Measurements from ENCODE around the gene COBLL1.

COBLL1 gene

DNA sequence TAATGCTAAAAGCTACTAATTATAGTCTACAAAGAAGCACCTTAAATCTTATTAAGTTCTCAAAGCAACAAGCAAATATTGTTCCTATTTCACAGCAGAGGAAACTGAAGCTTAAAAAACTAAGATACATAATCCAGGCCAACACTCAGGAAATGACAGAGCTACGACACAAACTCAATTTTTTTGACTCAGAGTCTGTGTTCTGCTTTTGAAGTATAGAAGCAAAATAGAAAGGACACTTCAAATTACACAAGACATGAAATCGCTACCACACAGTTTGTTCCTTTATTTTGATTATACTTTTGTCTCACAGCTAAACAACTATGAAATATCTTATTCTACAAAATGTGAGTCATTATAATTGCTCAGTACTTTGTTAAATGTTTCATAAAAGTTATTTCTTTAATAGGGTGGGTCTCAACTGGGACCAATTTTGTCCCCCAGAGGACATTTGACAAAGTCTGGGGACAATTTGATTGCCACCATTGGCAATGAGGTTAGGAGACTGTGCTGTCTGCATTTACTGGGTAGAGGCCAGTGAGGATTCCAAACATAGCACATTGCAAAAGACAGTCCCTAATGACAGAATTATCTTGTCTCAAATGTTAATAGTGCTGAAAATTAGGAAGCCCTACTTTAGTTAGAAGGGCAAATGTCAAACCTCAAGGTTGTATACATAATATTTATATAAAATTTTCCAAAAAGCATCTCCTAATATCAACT is 118.8 kb downstream of the COBLL1 start:
- Histone ChIP-seq H3K36me3 (ENCODE audit: insufficient read depth, low read length) (no peaks in the 10 kb centered on the region), H3K79me2 (ENCODE audit: insufficient read depth, low read length) (no peaks in the 10 kb centered on the region), H3K9me2 (ENCODE audit: low read depth, low read length) (no peaks in the 10 kb centered on the region), H3F3A (ENCODE audit: insufficient read depth, low read length) (no peaks in the 10 kb centered on the region), H3K9me3 (ENCODE audit: low read length) (no peaks in the 10 kb centered on the region), H3K4me3 (ENCODE audit: low read depth, low read length, poor library complexity, severe bottlenecking) (no peak overlapping the region), H4K20me1 (ENCODE audit: insufficient read depth, low read length) (no peaks in the 10 kb centered on the region), H2AFZ (ENCODE audit: low read length) (no peak overlapping the region), H3K4me1 (ENCODE audit: insufficient read depth, low read length, severe bottlenecking) (no peaks in the 10 kb centered on the region), H3K9ac (ENCODE audit: low read length) (no peak overlapping the region), H3K4me2 (ENCODE audit: low read length) (no peak overlapping the region), H3K27ac (ENCODE audit: low read depth, low read length, poor library complexity, severe bottlenecking) (no peak overlapping the region), H3K27me3 (ENCODE audit: insufficient read depth, low read length) (no peaks in the 10 kb centered on the region)
- TF ChIP-seq CTCF (IDR thresholded peaks at IDR 0.05; ENCODE audit: low read length) (no peak), EZH2 (IDR thresholded peaks at IDR 0.05; ENCODE audit: borderline replicate concordance, low read length) (no peak)

GRCh38 chr2:164721430-164721829 is 120.2 kb downstream of the COBLL1 start:
- Histone ChIP-seq H3K4me3 (ENCODE audit: low read depth, low read length, poor library complexity, severe bottlenecking) (no peak overlapping the region), H4K20me1 (ENCODE audit: insufficient read depth, low read length) (no peaks in the 10 kb centered on the region), H3K9me2 (ENCODE audit: low read depth, low read length) (no peaks in the 10 kb centered on the region), H3K9ac (ENCODE audit: low read length) (no peak overlapping the region), H3F3A (ENCODE audit: insufficient read depth, low read length) (no peaks in the 10 kb centered on the region), H3K27me3 (ENCODE audit: insufficient read depth, low read length) (no peaks in the 10 kb centered on the region), H2AFZ (ENCODE audit: low read length) (no peak overlapping the region), H3K9me3 (ENCODE audit: low read length) (no peaks in the 10 kb centered on the region), H3K79me2 (ENCODE audit: insufficient read depth, low read length) (no peaks in the 10 kb centered on the region), H3K4me1 (ENCODE audit: insufficient read depth, low read length, severe bottlenecking) (no peaks in the 10 kb centered on the region), H3K4me2 (ENCODE audit: low read length) (no peak overlapping the region), H3K36me3 (ENCODE audit: insufficient read depth, low read length) (no peaks in the 10 kb centered on the region), H3K27ac (ENCODE audit: low read depth, low read length, poor library complexity, severe bottlenecking) (no peak overlapping the region)
- no peak for TF ChIP-seq EZH2 (IDR thresholded peaks at IDR 0.05; ENCODE audit: borderline replicate concordance, low read length)
- TF ChIP-seq CTCF (IDR thresholded peaks at IDR 0.05; ENCODE audit: low read length) = no peak

DNA sequence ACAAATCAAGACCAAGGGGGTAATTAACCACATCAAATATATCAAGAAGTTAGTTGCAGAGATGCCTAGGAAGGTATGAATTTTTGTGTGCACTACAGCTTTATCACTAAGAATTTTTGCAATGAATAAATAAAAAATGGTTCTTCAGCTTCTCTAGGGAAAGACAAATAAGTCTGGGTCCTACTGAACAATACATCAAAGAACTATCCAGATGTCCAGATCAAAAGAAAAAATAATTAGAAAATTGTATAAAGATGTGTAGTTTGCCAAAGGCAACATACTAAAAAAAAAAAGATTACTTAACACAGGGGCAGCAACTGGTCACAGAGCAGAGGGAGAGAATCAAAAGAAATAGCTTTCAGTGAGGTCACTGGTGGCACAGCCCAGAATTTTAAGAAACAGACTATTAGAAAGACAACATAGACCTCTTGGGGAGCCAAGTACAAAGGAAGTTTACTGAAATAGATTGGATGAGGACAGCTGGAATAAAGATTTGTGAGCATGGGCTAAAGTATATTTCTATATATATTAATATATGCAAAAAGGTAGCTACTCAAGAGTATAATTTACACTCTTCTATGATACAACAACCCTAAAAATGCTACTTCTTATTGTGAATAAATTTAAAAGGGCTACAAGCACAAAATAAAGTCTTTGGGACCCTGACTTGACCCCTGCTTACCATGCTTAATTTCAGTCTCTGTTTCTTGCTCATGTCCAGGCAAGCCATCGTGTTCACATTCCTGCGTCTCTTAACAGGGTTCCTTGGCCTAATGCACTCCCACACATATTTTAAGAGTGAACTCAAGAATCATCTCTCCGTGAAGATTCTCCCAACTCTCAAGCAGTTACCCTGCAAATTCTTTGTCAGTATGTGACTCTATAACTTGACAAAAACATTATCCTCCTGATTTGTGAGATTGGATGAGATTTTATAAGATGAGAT is 121.4 kb downstream of the COBLL1 start:
- Histone ChIP-seq H3F3A (ENCODE audit: insufficient read depth, low read length) (no peaks in the 10 kb centered on the region), H3K9me2 (ENCODE audit: low read depth, low read length) (no peaks in the 10 kb centered on the region), H2AFZ (ENCODE audit: low read length) (no peak overlapping the region), H3K27ac (ENCODE audit: low read depth, low read length, poor library complexity, severe bottlenecking) (no peak overlapping the region), H3K9ac (ENCODE audit: low read length) (no peak overlapping the region), H3K36me3 (ENCODE audit: insufficient read depth, low read length) (no peaks in the 10 kb centered on the region), H3K4me1 (ENCODE audit: insufficient read depth, low read length, severe bottlenecking) (no peaks in the 10 kb centered on the region), H3K4me2 (ENCODE audit: low read length) (no peak overlapping the region), H4K20me1 (ENCODE audit: insufficient read depth, low read length) (no peaks in the 10 kb centered on the region), H3K4me3 (ENCODE audit: low read depth, low read length, poor library complexity, severe bottlenecking) (no peak overlapping the region), H3K27me3 (ENCODE audit: insufficient read depth, low read length) (no peaks in the 10 kb centered on the region), H3K79me2 (ENCODE audit: insufficient read depth, low read length) (no peaks in the 10 kb centered on the region), H3K9me3 (ENCODE audit: low read length) (no peaks in the 10 kb centered on the region)
- TF ChIP-seq EZH2 (IDR thresholded peaks at IDR 0.05; ENCODE audit: borderline replicate concordance, low read length) (no peak), CTCF (IDR thresholded peaks at IDR 0.05; ENCODE audit: low read length) (no peak)

Measured in OCI-LY1 (cell line).